HCT116 (cell line): ENCODE data around the gene DENND4A.

Experiments
- CEBPB ChIP-seq: IDR thresholded peaks from 2 replicates; pipeline ENCODE4 v1.6.1; 2012; ENCODE audit warnings: low read depth
- CTCF ChIP-seq, 3 experiments: fragments of 200-600 bp in 1 of 3; sonication (generic) in 1 of 3; IDR thresholded peaks in 2 of 3; conservative IDR thresholded peaks in 1 of 3; 2 replicates each; pipeline ENCODE4 v1.5.1; 2012 to 2017; ENCODE audit warnings: low read depth in 2 of 3, low read length in 2 of 3, antibody characterized with exemption in 1 of 3, borderline replicate concordance in 1 of 3, control low read depth in 1 of 3, mild to moderate bottlenecking in 1 of 3, mixed read lengths in 1 of 3, mixed run types in 1 of 3, moderate library complexity in 1 of 3; ENCODE audit not compliant: insufficient read depth in 1 of 3
- RAD21 ChIP-seq: IDR thresholded peaks from 2 replicates; pipeline ENCODE4 v1.6.1; 2012; ENCODE audit warnings: low read depth, mild to moderate bottlenecking
- TF ChIP-seq, protein P1 (sequence below): IDR thresholded peaks from 2 replicates; pipeline ENCODE4 v1.6.1; 2012; ENCODE audit warnings: low read depth

- TF ChIP-seq CTCF (IDR thresholded peaks at IDR 0.05 in 2 of 3, conservative IDR thresholded peaks at IDR 0.05 in 1 of 3; ENCODE audit: borderline replicate concordance in 1 of 3, insufficient read depth in 1 of 3, low read depth in 2 of 3, low read length in 2 of 3), result no peak
- TF ChIP-seq CEBPB, result no peak
- TF ChIP-seq RAD21, result no peak
- TF ChIP-seq, protein P1, sequence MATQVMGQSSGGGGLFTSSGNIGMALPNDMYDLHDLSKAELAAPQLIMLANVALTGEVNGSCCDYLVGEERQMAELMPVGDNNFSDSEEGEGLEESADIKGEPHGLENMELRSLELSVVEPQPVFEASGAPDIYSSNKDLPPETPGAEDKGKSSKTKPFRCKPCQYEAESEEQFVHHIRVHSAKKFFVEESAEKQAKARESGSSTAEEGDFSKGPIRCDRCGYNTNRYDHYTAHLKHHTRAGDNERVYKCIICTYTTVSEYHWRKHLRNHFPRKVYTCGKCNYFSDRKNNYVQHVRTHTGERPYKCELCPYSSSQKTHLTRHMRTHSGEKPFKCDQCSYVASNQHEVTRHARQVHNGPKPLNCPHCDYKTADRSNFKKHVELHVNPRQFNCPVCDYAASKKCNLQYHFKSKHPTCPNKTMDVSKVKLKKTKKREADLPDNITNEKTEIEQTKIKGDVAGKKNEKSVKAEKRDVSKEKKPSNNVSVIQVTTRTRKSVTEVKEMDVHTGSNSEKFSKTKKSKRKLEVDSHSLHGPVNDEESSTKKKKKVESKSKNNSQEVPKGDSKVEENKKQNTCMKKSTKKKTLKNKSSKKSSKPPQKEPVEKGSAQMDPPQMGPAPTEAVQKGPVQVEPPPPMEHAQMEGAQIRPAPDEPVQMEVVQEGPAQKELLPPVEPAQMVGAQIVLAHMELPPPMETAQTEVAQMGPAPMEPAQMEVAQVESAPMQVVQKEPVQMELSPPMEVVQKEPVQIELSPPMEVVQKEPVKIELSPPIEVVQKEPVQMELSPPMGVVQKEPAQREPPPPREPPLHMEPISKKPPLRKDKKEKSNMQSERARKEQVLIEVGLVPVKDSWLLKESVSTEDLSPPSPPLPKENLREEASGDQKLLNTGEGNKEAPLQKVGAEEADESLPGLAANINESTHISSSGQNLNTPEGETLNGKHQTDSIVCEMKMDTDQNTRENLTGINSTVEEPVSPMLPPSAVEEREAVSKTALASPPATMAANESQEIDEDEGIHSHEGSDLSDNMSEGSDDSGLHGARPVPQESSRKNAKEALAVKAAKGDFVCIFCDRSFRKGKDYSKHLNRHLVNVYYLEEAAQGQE, result no peak
These were observed 22.6 kb downstream of the DENND4A start for GRCh38 chr15:65769482-65769881.
